NCI-H128 (cell line): Measurements from ENCODE around the gene AZGP1.
"Not testable (repeated sequence)": the region's sequence is repeated elsewhere in the genome, so short reads cannot be mapped to it uniquely, and the experiment has no call there.

Experiments
- DNase-seq: peaks from one replicate; lab custom pipeline; 2025; ENCODE audit not compliant: unreplicated experiment; lab: John Stamatoyannopoulos, UW

The AZGP1 gene

DNA sequence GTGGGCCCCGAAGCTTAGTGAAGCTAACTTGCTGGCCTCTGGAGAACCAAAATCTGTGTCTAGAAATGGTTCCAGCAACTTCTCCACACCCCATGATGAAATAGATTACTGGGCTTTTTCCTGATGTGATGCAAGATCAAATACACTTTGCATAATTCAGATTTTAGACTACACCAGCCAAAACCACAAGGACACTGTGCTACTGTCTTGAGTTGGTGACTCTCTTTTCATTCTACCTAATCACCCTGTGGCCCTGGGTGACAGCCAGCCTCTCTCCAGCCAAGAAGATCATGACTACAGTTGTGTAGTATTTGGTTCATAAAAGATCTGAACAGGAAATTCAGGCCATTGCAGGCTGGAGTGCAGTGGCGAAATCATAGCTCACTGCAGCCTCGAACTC lies 22.2 kb downstream of the AZGP1 start:
- no peak for DNase-seq

DNA sequence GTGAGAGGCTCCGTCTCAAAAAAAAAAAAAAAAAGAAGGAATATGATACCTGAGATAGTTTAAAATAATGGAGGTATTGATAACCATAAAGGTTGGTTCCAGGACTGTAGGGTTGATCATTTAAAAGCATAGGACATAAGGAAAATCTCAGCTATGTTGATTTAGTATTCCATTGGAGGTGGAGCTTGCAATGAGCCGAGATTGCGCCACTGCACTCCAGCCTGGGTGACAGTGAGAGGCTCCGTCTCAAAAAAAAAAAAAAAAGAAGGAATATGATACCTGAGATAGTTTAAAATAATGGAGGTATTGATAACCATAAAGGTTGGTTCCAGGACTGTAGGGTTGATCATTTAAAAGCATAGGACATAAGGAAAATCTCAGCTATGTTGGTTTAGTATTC lies 23.2 kb downstream of the AZGP1 start:
- DNase-seq, result not testable (repeated sequence)

- DNase-seq, result not testable (repeated sequence)
These were observed 25.0 kb downstream of the AZGP1 start for GRCh38 chr7:99950819-99951218.

GRCh38 chr7:99949645-99950228 lies 26.1 kb downstream of the AZGP1 start:
- DNase-seq, result no peak

GRCh38 chr7:99947608-99948007 lies 28.2 kb downstream of the AZGP1 start:
- DNase-seq, result no peak

GRCh38 chr7:99944497-99945070 lies 31.2 kb downstream of the AZGP1 start:
- DNase-seq, result no peak

GRCh38 chr7:99943641-99944496 lies 32.0 kb downstream of the AZGP1 start:
- no peak for DNase-seq

DNA sequence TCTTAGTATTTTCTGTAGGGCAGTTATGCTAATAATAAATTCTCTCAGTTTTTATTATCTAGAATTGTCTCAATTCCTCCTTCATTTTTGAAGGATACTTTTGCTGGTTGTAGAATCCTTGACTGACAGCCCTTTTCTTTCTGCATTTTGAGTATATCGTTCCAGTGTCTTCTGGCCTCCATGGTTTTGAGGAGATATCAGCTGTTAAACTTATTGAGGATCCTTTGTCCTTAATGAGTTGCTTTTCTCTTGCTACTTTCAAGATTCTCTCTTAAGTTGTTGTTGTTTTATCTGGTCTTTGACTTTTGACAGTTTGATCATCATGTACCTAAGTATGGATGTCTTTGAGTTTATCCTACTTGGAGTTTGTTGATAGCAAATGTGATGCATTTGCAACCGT lies 37.5 kb downstream of the AZGP1 start:
- DNase-seq, result no peak

- DNase-seq, result not testable (repeated sequence)
These were observed 40.8 kb downstream of the AZGP1 start for GRCh38 chr7:99935009-99935408.

DNA sequence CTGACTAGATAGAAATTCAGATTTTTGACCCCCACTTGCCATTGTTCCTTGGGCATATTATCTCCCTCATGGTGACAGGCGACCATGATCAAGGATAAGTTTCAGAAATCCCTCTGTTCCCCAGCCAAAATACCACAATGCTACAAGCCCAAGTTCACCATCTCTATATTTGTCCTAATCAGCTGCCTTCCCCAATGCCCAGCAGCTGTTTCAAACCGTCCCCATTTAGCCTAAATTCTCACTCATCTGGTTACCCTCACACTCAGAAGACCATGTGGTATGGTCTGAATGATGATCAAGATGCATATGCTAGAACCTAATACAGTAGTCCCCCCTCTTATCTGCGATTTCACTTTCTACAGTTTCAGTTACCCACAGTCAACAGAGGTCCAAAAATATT lies 45.5 kb downstream of the AZGP1 start:
- no peak for DNase-seq

DNA sequence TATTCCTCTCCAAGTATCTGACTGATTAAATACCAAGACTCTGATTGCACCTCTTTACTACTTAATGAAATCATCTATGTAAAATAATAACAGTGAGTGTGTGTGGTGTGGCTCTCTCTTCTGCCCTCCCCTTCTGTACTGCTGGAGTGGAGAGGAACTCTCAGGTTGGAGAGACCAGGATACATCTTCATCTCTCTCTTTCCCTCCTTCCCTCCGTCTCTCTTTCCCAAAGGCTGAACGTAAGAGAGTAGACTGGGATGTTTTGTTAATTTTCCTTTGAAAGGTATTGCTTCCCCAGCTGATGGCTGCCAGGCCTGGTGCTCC lies 46.1 kb downstream of the AZGP1 start:
- no peak for DNase-seq

DNA sequence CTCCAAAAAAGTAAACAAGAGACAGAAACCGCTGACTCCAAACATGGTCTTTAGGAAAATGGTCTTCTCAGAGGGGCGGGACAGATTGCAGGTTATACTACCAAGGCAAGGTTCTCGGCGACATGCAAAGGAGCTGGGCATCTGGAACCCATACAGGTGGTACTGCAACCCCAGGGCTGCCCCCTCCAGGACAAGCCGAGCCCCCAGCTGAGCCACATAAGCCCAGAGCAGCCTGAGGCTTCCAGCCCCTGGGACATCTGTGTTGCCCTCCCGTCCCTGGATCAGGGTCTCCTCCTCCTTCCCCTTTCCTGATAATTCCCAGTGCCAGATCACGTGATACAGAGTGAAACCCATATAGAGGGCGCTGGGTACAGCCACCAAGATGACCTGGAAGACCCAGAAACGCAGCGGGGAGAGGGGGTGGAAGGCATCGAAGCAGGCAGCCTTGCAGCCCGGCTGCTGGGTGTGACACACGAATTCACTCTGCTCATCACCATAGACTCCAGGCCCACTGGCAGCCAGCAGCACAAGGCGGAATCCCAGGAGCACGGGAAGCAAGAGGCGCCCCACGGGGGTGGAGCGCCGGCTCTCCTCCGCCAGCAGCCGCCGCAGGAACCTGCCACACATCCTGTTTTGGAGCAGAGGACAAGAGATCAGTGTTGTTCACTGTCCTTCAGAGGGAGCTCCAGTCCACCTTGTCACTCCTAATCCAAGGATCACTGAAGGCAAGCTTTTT lies 46.7 kb downstream of the AZGP1 start, which contains the start of gene GJC3:
Gene GJC3 (minus strand): TSS at position 627 of the 736 bp plus-strand sequence. CDS start 0 bp downstream, at position 627.
- DNase-seq, result peak; percentile 46

DNA sequence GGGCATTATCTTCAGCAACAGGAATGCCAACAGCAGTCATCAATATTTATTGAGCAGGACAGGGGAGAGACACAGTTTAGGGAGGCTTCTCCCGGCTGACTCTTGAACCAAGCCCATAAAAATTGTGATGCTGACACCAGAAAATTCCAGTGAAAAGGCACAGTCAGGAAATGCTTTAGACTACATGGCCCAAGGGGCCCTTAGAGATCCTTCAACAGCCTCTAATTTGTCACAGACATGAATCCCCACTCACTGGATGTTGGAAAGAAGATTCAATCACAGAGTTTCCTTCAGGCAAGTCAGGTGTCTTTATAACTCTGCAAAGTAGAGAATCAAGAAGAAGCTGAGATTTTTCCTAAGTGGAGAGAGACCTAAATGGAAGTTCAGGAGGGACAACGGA lies 47.6 kb downstream of the AZGP1 start:
- no peak for DNase-seq

GRCh38 chr7:99927536-99927935 lies 48.3 kb downstream of the AZGP1 start:
- DNase-seq, result no peak

GRCh38 chr7:99926321-99926720 lies 49.5 kb downstream of the AZGP1 start:
- no peak for DNase-seq

DNA sequence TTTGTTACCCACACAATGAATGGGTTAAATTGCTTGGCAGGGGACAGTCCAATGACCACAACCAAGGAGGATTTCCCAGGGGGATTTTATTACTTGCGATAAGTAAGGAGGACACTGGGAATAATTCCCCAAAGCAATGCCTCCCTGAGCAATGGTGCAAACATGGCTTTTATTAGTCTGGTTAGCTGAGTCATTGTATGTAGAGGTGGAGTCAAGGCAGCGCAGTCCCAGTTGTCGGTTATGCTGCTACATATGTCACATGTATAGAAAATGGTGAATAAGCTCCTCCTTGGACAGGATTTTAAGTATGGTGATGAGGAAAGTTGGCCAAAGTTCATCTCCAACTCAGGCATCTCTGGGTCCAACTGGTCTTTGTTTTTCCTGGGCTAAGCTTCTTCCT lies 52.6 kb downstream of the AZGP1 start:
- DNase-seq, result no peak

- DNase-seq, result no peak
These were observed 55.7 kb downstream of the AZGP1 start for GRCh38 chr7:99920149-99920548.

DNA sequence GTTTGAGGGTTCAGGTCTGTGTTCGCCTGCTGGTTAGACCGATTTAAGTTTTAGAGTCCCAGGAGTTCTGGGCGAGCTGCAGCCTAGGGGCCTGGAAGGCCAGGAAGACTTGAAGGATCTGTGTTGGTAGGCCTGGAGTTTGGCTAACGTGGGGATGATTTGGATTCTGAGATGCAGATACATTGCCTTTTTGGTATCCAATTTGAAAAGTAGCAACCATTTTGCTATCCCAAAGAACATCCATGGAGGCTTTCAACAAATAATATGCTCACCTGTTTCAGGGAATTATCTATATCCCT lies 56.1 kb downstream of the AZGP1 start:
- no peak for DNase-seq

DNA sequence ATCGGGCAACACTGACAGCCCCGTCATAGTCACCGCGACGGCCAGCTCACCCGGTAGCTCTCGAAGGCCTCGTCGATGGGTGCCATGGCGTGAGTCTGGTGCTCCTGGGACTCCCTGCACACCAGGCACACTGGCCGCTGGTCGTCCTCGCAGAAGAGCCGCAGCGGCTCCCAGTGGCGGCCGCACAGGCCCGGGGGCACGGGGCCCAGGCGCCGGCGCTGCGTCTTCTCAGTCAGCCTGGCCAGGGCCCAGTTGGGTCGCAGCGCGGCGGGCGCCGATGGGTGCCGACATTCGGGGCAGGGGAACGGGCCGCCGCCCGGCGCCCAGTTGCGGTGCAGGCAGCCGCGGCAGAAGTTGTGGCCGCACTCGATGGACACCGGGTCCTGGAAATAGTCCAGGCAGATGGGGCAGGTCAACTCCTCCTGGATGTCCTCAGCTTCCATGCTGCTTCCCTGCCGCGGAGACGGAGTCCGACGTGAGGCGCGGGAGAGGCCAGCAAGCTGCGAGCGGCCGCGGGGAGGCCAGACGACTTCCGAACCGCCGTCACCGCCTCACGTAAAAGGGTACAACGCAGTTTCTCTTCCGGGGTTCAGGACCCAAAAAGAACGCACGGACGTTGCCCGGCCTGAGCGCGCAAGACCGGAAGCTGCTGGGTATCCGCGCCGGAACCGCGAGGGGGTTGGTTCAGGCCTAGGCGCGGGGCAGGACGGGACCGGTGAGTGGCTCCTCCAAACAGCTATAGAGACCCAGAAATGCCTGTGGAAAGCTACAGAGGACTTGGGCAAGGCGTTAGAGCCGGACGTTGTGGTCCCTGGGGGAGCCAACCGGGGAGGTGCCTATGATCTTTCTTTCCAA lies 56.6 kb downstream of the AZGP1 start, which contains the start of gene TRIM4:
Gene TRIM4 (minus strand): TSS at position 572 of the 855 bp plus-strand sequence. CDS start 129 bp downstream, at position 443.
- peak; percentile 72 for DNase-seq
